ENCODE results near the gene FGF14. TPM values are rescaled to one million over a fixed set of nuclear protein-coding genes. Genes with fewer than 3 reads are reported as not detected.

Gene FGF14
- total RNA-seq, 1 donor from 2014 or later, result 1.4 TPM

DNA sequence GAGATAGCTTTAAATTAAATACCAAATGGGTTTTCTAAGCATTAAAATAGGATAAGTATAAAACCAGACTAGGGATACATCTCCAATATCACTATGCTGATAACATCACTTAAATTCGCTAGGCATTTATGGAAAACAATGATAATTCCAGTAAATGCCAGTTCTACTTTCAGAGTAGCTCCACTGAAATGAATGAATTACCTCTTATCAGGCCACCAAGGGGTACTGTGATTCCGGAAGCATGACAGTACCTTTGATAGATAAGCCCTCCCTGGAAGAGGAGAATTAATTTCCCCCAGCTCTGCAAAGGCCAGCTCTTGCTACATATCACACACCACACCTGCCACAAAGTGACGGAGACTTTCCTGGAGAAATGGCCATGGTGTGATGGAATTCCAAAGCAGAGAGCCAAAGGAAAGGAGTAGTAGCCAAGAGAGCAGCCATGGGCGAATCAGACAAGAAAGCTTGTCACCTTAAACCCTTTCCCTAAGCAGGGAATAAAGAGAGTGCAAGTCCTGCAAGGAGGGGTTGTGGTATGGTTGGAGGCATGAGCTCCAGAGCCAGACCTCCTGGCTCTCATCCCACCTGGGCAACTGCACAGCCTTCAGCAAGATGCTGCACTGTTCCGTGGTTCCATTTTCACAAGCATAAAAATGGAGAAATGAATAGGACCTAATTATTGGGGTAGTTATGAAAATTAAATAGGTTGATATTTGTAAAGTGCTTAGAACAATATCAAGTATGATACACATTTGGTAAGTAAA is 423.1 kb downstream of the FGF14 start:
- H3K9me3 ChIP-seq (ENCODE audit: low read depth), result no peaks in the 10 kb centered on the region
- H3K4me2 ChIP-seq, result no peak overlapping the region
- Mint-ChIP-seq H3K4me1 (no peaks in the 10 kb centered on the region), H3K36me3 (no peaks in the 10 kb centered on the region), H3K9me3 (no peaks in the 10 kb centered on the region), H3K4me3 (no peak overlapping the region), H3K27me3 (ENCODE audit: insufficient read depth, low read depth) (no peaks in the 10 kb centered on the region), H3K27ac (no peak overlapping the region)
- H2AFZ ChIP-seq (replicated peaks), result no peak overlapping the region
- H3K79me2 ChIP-seq (ENCODE audit: low read depth), result no peaks in the 10 kb centered on the region
- no peaks in the 10 kb centered on the region for H3K4me1 ChIP-seq
- TF ChIP-seq, protein P1, sequence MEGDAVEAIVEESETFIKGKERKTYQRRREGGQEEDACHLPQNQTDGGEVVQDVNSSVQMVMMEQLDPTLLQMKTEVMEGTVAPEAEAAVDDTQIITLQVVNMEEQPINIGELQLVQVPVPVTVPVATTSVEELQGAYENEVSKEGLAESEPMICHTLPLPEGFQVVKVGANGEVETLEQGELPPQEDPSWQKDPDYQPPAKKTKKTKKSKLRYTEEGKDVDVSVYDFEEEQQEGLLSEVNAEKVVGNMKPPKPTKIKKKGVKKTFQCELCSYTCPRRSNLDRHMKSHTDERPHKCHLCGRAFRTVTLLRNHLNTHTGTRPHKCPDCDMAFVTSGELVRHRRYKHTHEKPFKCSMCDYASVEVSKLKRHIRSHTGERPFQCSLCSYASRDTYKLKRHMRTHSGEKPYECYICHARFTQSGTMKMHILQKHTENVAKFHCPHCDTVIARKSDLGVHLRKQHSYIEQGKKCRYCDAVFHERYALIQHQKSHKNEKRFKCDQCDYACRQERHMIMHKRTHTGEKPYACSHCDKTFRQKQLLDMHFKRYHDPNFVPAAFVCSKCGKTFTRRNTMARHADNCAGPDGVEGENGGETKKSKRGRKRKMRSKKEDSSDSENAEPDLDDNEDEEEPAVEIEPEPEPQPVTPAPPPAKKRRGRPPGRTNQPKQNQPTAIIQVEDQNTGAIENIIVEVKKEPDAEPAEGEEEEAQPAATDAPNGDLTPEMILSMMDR (IDR thresholded peaks at IDR 0.05), result no peak
- TF ChIP-seq EZH2phosphoT487 (IDR thresholded peaks at IDR 0.05) (no peak), EZH2 (IDR thresholded peaks at IDR 0.05) (no peak)
- no peak for DNase-seq (ENCODE audit: low spot score)
- H3K36me3 ChIP-seq, result no peaks in the 10 kb centered on the region
- no peak overlapping the region for H3K4me3 ChIP-seq
- H3K9ac ChIP-seq, result no peak overlapping the region
- no peaks in the 10 kb centered on the region for H3F3A ChIP-seq (ENCODE audit: low read depth)
- H4K20me1 ChIP-seq (ENCODE audit: low read depth), result no peaks in the 10 kb centered on the region
- no peak overlapping the region for H3K27ac ChIP-seq
- no peaks in the 10 kb centered on the region for H3K27me3 ChIP-seq

DNA sequence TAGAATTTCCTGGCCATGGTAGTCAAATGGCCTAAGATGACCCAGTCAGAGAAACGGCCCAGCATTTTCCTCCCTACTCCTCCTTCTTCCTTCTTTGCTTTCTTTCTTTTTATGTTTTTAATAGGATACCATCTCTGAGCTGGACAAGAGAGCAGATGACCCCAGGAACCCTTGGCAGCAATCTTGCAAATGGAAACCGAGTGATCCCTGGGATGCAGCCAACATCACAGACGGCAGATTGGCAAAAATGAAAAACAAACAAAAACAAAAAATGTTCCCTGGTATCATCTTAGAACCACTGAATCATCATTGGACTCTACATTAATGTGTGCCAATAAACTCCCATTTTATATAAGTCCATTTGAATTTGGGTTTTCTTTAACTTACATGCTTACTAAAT is 424.4 kb downstream of the FGF14 start:
- no peak for DNase-seq (ENCODE audit: low spot score)
- H3K4me1 ChIP-seq, result no peaks in the 10 kb centered on the region
- no peaks in the 10 kb centered on the region for H4K20me1 ChIP-seq (ENCODE audit: low read depth)
- no peak overlapping the region for H3K27ac ChIP-seq
- no peak overlapping the region for H3K4me3 ChIP-seq
- H3K9me3 ChIP-seq (ENCODE audit: low read depth), result no peaks in the 10 kb centered on the region
- no peaks in the 10 kb centered on the region for H3K27me3 Mint-ChIP-seq (ENCODE audit: insufficient read depth, low read depth)
- H3K9ac ChIP-seq, result no peak overlapping the region
- no peak overlapping the region for H2AFZ ChIP-seq (replicated peaks)
- no peaks in the 10 kb centered on the region for H3K79me2 ChIP-seq (ENCODE audit: low read depth)
- no peak overlapping the region for H3K4me3 Mint-ChIP-seq
- no peak overlapping the region for H3K27ac Mint-ChIP-seq
- no peaks in the 10 kb centered on the region for H3K27me3 ChIP-seq
- no peak for TF ChIP-seq EZH2 (IDR thresholded peaks at IDR 0.05)
- TF ChIP-seq, protein P1 (IDR thresholded peaks at IDR 0.05), result no peak
- no peaks in the 10 kb centered on the region for H3F3A ChIP-seq (ENCODE audit: low read depth)
- no peaks in the 10 kb centered on the region for H3K36me3 Mint-ChIP-seq
- H3K9me3 Mint-ChIP-seq, result no peaks in the 10 kb centered on the region
- peaks cover 3% of the 10 kb centered on the region for H3K4me1 Mint-ChIP-seq
- no peak overlapping the region for H3K4me2 ChIP-seq
- no peaks in the 10 kb centered on the region for H3K36me3 ChIP-seq

DNA sequence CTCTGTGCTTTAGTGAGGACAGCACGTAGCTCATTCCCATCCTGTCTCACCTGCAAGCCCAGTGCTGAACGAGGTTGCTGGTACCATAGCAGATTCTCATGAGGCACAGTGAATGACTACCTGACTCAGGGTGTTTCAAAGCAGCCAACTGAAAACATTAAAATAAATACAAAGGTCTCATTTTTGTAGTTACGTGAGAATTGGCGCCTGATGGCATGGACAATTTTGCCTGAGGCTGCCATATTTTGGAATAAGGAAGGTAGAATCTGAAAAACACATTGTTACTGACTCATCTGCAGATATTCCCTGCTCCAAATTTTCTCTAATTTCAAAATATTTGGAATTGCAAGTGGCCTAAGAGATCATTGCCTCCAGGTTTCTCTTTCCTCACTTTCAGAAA is 429.7 kb downstream of the FGF14 start:
- peaks cover 2% of the 10 kb centered on the region for H3K27me3 Mint-ChIP-seq (ENCODE audit: insufficient read depth, low read depth)
- Histone ChIP-seq H3K36me3 (no peaks in the 10 kb centered on the region), H3K9me3 (ENCODE audit: low read depth) (no peaks in the 10 kb centered on the region), H4K20me1 (ENCODE audit: low read depth) (no peaks in the 10 kb centered on the region), H3K79me2 (ENCODE audit: low read depth) (no peaks in the 10 kb centered on the region), H3K4me2 (no peak overlapping the region), H3K27ac (no peak overlapping the region), H3K9ac (no peak overlapping the region), H3F3A (ENCODE audit: low read depth) (no peaks in the 10 kb centered on the region), H3K4me3 (no peak overlapping the region), H3K27me3 (no peaks in the 10 kb centered on the region), H3K4me1 (peaks cover 8% of the 10 kb centered on the region), H2AFZ (replicated peaks) (no peak overlapping the region)
- TF ChIP-seq EZH2 (IDR thresholded peaks at IDR 0.05) (no peak), EZH2phosphoT487 (IDR thresholded peaks at IDR 0.05) (no peak)
- TF ChIP-seq, protein P1 (IDR thresholded peaks at IDR 0.05), result no peak
- H3K4me3 Mint-ChIP-seq, result no peak overlapping the region
- H3K4me1 Mint-ChIP-seq, result peaks cover 14% of the 10 kb centered on the region
- H3K27ac Mint-ChIP-seq, result no peak overlapping the region
- H3K36me3 Mint-ChIP-seq, result no peaks in the 10 kb centered on the region
- H3K9me3 Mint-ChIP-seq, result no peaks in the 10 kb centered on the region
- no peak for DNase-seq (ENCODE audit: low spot score)

All from neural progenitor cell (in vitro differentiated cells).